HEK293T (cell line): ENCODE measurements around the gene S100A8.

Source experiments
- CTCF ChIA-PET: fragments of 350-600 bp; formaldehyde crosslinking; extraction: SDS; loops from one replicate; lab custom pipeline; 2021; ENCODE audit warnings: antibody characterized with exemption, inconsistent platforms; lab: Yijun Ruan, JAX
- POLR2A ChIA-PET: fragments of 350-600 bp; formaldehyde crosslinking; extraction: SDS; loops from one replicate; lab custom pipeline; 2020; ENCODE audit warnings: antibody characterized with exemption, inconsistent platforms; lab: Yijun Ruan, JAX
- DNase-seq: peaks from one replicate; pipeline ENCODE4 v3.0.0; 2012; ENCODE audit warnings: mixed read lengths; ENCODE audit errors: extremely low spot score
- ARNT ChIP-seq: fragments of 450-650 bp; IDR thresholded peaks from 2 replicates; pipeline ENCODE4 v1.6.1; 2017; ENCODE audit warnings: mild to moderate bottlenecking
- BHLHE40 ChIP-seq: fragments of 450-650 bp; IDR thresholded peaks from 2 replicates; pipeline ENCODE4 v1.6.1; 2016; ENCODE audit warnings: mild to moderate bottlenecking, moderate library complexity, borderline replicate concordance
- CTBP1 ChIP-seq: fragments of 450-650 bp; IDR thresholded peaks from 2 replicates; pipeline ENCODE4 v1.6.1; 2016; ENCODE audit warnings: borderline replicate concordance
- ELF4 ChIP-seq: fragments of 450-650 bp; IDR thresholded peaks from 2 replicates; pipeline ENCODE4 v1.6.1; 2017; ENCODE audit warnings: antibody characterized with exemption
- FOXA1 ChIP-seq: fragments of 450-650 bp; IDR thresholded peaks from 2 replicates; pipeline ENCODE4 v1.6.1; 2016; ENCODE audit warnings: mild to moderate bottlenecking
- FOXK2 ChIP-seq: fragments of 450-650 bp; IDR thresholded peaks from 2 replicates; pipeline ENCODE4 v1.6.1; 2016; ENCODE audit warnings: mild to moderate bottlenecking
- FOXM1 ChIP-seq: fragments of 450-650 bp; IDR thresholded peaks from 2 replicates; pipeline ENCODE4 v1.6.1; 2017; ENCODE audit warnings: mild to moderate bottlenecking, borderline replicate concordance
- HDGF ChIP-seq: fragments of 450-650 bp; IDR thresholded peaks from 2 replicates; pipeline ENCODE4 v1.6.1; 2017; ENCODE audit warnings: antibody characterized with exemption, borderline replicate concordance
- L3MBTL2 ChIP-seq: fragments of 450-650 bp; conservative IDR thresholded peaks from 2 replicates; pipeline ENCODE4 v1.6.1; 2016; ENCODE audit warnings: mild to moderate bottlenecking
- LEF1 ChIP-seq: fragments of 450-650 bp; IDR thresholded peaks from 2 replicates; pipeline ENCODE4 v1.6.1; 2017; ENCODE audit warnings: mild to moderate bottlenecking, borderline replicate concordance
- NFRKB ChIP-seq: fragments of 450-650 bp; IDR thresholded peaks from 2 replicates; pipeline ENCODE4 v1.6.1; 2016; ENCODE audit warnings: mild to moderate bottlenecking, moderate library complexity
- PKNOX1 ChIP-seq: fragments of 450-650 bp; IDR thresholded peaks from 2 replicates; pipeline ENCODE4 v1.6.1; 2016
- SP1 ChIP-seq: fragments of 450-650 bp; IDR thresholded peaks from 2 replicates; pipeline ENCODE4 v1.6.1; 2017
- SUZ12 ChIP-seq: fragments of 450-650 bp; IDR thresholded peaks from 2 replicates; pipeline ENCODE4 v1.6.1; 2016; ENCODE audit warnings: mild to moderate bottlenecking
- TARDBP ChIP-seq: fragments of 450-650 bp; IDR thresholded peaks from 2 replicates; pipeline ENCODE4 v1.6.1; 2016
- ZNF384 ChIP-seq: fragments of 450-650 bp; IDR thresholded peaks from 2 replicates; pipeline ENCODE4 v1.6.1; 2016

The S100A8 gene

GRCh38 chr1:153403421-153404085 is 12.7 kb upstream of the S100A8 start:
- DNase-seq: no peak
- ChIA-PET CTCF (no interaction called here), POLR2A (no interaction called here)
- TF ChIP-seq ELF4: no peak
- TF ChIP-seq L3MBTL2: no peak
- no peak for TF ChIP-seq TARDBP
- no peak for TF ChIP-seq FOXM1
- no peak for TF ChIP-seq ARNT
- no peak for TF ChIP-seq PKNOX1
- TF ChIP-seq FOXK2: no peak
- no peak for TF ChIP-seq LEF1
- no peak for TF ChIP-seq CTBP1
- TF ChIP-seq NFRKB: no peak
- TF ChIP-seq BHLHE40: no peak
- TF ChIP-seq HDGF: no peak
- no peak for TF ChIP-seq FOXA1
- no peak for TF ChIP-seq SUZ12
- TF ChIP-seq ZNF384: no peak

- POLR2A ChIA-PET: no interaction called here
- TF ChIP-seq CTBP1: no peak
- no peak for TF ChIP-seq HDGF
- no peak for TF ChIP-seq ZNF384
- no peak for TF ChIP-seq SP1
- TF ChIP-seq L3MBTL2: no peak
- no peak for TF ChIP-seq SUZ12
- no peak for TF ChIP-seq NFRKB
- TF ChIP-seq FOXK2: no peak
- TF ChIP-seq ARNT: no peak
- TF ChIP-seq TARDBP: no peak
- CTCF ChIA-PET: interaction anchor here (1.1 kb wide), 1 partner anchor 92 kb away, joined by 3 read pairs; no protein-coding TSS in a partner anchor
- no peak for DNase-seq
Measured at GRCh38 chr1:153402226-153402625, 11.4 kb upstream of the S100A8 start.

- ChIA-PET POLR2A (no interaction called here), CTCF (no interaction called here)
- DNase-seq: no peak
- TF ChIP-seq FOXA1 (no peak), ELF4 (no peak), ZNF384 (no peak), HDGF (no peak), BHLHE40 (no peak), CTBP1 (no peak), L3MBTL2 (no peak), NFRKB (no peak), LEF1 (no peak), FOXK2 (no peak), SUZ12 (no peak), PKNOX1 (no peak)
Measured at GRCh38 chr1:153401461-153401860, 10.6 kb upstream of the S100A8 start.

- DNase-seq: no peak
- POLR2A ChIA-PET: no interaction called here
- no peak for TF ChIP-seq CTBP1
- TF ChIP-seq TARDBP: no peak
- TF ChIP-seq ELF4: no peak
- no peak for TF ChIP-seq ZNF384
- TF ChIP-seq FOXM1: no peak
- TF ChIP-seq LEF1: no peak
- CTCF ChIA-PET: no interaction called here
Measured at GRCh38 chr1:153400244-153400643, 9.4 kb upstream of the S100A8 start.

GRCh38 chr1:153399401-153400055 is 8.7 kb upstream of the S100A8 start:
- POLR2A ChIA-PET: no interaction called here
- CTCF ChIA-PET: no interaction called here

GRCh38 chr1:153397924-153398651 is 7.2 kb upstream of the S100A8 start:
- CTCF ChIA-PET: no interaction called here
- no peak for DNase-seq
- TF ChIP-seq PKNOX1 (no peak), ELF4 (no peak), FOXA1 (no peak), ARNT (no peak), CTBP1 (no peak), TARDBP (no peak), FOXK2 (no peak)
- POLR2A ChIA-PET: no interaction called here

More at GRCh38 chr1:153399401-153400055, 8.7 kb upstream of the S100A8 start:
- TF ChIP-seq CTBP1: no peak
- no peak for TF ChIP-seq LEF1
- TF ChIP-seq SP1: no peak
- TF ChIP-seq SUZ12: no peak
- no peak for TF ChIP-seq NFRKB
- TF ChIP-seq BHLHE40: no peak
- TF ChIP-seq ARNT: no peak
- no peak for TF ChIP-seq HDGF
- no peak for TF ChIP-seq ZNF384
- no peak for TF ChIP-seq FOXA1
- no peak for DNase-seq
